ENCODE results near the gene MGAT5B. TPM values are rescaled to one million over a fixed set of nuclear protein-coding genes. Genes with fewer than 3 reads are reported as not detected.
A peak's percentile ranks its signal among the peaks of the same experiment; 100 is the strongest.

Gene MGAT5B
- total and polyA plus RNA-seq, 2 donors from 2014 or later = 0.56 to 2.3 TPM

GRCh38 chr17:76866774-76867577, 1.2 kb upstream of the MGAT5B start:
- DNase-seq (peak in 2 of 5 donors; percentile 31 to 37), FAIRE-seq (no peak)
- Histone ChIP-seq H3K27me3 (ENCODE audit: control insufficient read depth, insufficient read depth, low read length) (peaks cover 2% of the 10 kb centered on the region), H3K36me3 (ENCODE audit: control insufficient read depth in 2 of 3, insufficient read depth in 3 of 3, low read length in 3 of 3) (no peaks in the 10 kb centered on the region), H3K27ac (ENCODE audit: low read depth in 2 of 2, low read length in 2 of 2) (no peak overlapping the region), H3K4me1 (ENCODE audit: control insufficient read depth in 2 of 3, insufficient read depth in 2 of 3, low read depth in 1 of 3, low read length in 3 of 3) (peaks cover 0 to 4% (median 0%) of the 10 kb centered on the region in 3 donors), H3K4me3 (ENCODE audit: low read length in 3 of 3) (no peak overlapping the region), H3K9ac (ENCODE audit: low read length in 3 of 3) (no peak overlapping the region), H3K9me3 (ENCODE audit: control insufficient read depth in 2 of 3, insufficient read depth in 1 of 3, low read length in 3 of 3) (no peaks in the 10 kb centered on the region)
- intact Hi-C loops (cut with DNase I) = loop anchor here (5.0 kb wide), 1 partner anchor 200 kb away; no protein-coding TSS in a partner anchor
- TF ChIP-seq CTCF (IDR thresholded peaks at IDR 0.05; ENCODE audit: borderline replicate concordance, extremely low read depth, insufficient read depth) = no peak

- H3K9me3 ChIP-seq (ENCODE audit: control insufficient read depth in 2 of 3, insufficient read depth in 1 of 3, low read length in 3 of 3) = no peaks in the 10 kb centered on the region
- intact Hi-C loops (cut with DNase I) = loop anchor here (5.0 kb wide), 1 partner anchor 200 kb away; no protein-coding TSS in a partner anchor
These were observed 527 bp upstream of the MGAT5B start for GRCh38 chr17:76867578-76868175.

GRCh38 chr17:76868669-76869495, 678 bp downstream of the MGAT5B start:
- H3K4me3 ChIP-seq (ENCODE audit: low read length in 3 of 3) = no peak overlapping the region
- no peak overlapping the region for H3K9ac ChIP-seq (ENCODE audit: low read length in 3 of 3)
- DNase-seq (peak in 2 of 5 donors; percentile 13 to 61), FAIRE-seq (no peak)
- H3K27ac ChIP-seq (ENCODE audit: low read depth in 2 of 2, low read length in 2 of 2) = no peak overlapping the region
- H3K9me3 ChIP-seq (ENCODE audit: control insufficient read depth in 2 of 3, insufficient read depth in 1 of 3, low read length in 3 of 3) = no peaks in the 10 kb centered on the region
- TF ChIP-seq CTCF (IDR thresholded peaks at IDR 0.05; ENCODE audit: borderline replicate concordance, extremely low read depth, insufficient read depth) = no peak
- peaks cover 2% of the 10 kb centered on the region for H3K27me3 ChIP-seq (ENCODE audit: control insufficient read depth, insufficient read depth, low read length)
- H3K36me3 ChIP-seq (ENCODE audit: control insufficient read depth in 2 of 3, insufficient read depth in 3 of 3, low read length in 3 of 3) = no peaks in the 10 kb centered on the region
- H3K4me1 ChIP-seq (ENCODE audit: control insufficient read depth in 2 of 3, insufficient read depth in 2 of 3, low read depth in 1 of 3, low read length in 3 of 3) = peaks cover 0 to 4% (median 0%) of the 10 kb centered on the region in 3 donors
- intact Hi-C loops (cut with DNase I) = loop anchor here (5.0 kb wide), 1 partner anchor 198 kb away; no protein-coding TSS in a partner anchor

More at GRCh38 chr17:76867578-76868175, 527 bp upstream of the MGAT5B start:
- DNase-seq = peak in 3 of 5 donors; percentile 51 to 61 (median 58)
- H3K4me1 ChIP-seq (ENCODE audit: control insufficient read depth in 2 of 3, insufficient read depth in 2 of 3, low read depth in 1 of 3, low read length in 3 of 3) = peaks cover 0 to 4% (median 0%) of the 10 kb centered on the region in 3 donors
- H3K27ac ChIP-seq (ENCODE audit: low read depth in 2 of 2, low read length in 2 of 2) = no peak overlapping the region
- TF ChIP-seq CTCF (IDR thresholded peaks at IDR 0.05; ENCODE audit: borderline replicate concordance, extremely low read depth, insufficient read depth) = no peak
- no peak for FAIRE-seq
- H3K9ac ChIP-seq (ENCODE audit: low read length in 3 of 3) = no peak overlapping the region
- no peaks in the 10 kb centered on the region for H3K36me3 ChIP-seq (ENCODE audit: control insufficient read depth in 2 of 3, insufficient read depth in 3 of 3, low read length in 3 of 3)
- H3K4me3 ChIP-seq (ENCODE audit: low read length in 3 of 3) = no peak overlapping the region
- peaks cover 2% of the 10 kb centered on the region for H3K27me3 ChIP-seq (ENCODE audit: control insufficient read depth, insufficient read depth, low read length)
